ENCODE measurements around the gene CFAP299. TPM values are rescaled to one million over a fixed set of nuclear protein-coding genes. Genes with fewer than 3 reads are reported as not detected.

CFAP299 gene
- total and polyA plus RNA-seq, 2 donors (not counting 3 experiments of a cell fraction or from before 2014, with no cell fraction given): not detected

DNA sequence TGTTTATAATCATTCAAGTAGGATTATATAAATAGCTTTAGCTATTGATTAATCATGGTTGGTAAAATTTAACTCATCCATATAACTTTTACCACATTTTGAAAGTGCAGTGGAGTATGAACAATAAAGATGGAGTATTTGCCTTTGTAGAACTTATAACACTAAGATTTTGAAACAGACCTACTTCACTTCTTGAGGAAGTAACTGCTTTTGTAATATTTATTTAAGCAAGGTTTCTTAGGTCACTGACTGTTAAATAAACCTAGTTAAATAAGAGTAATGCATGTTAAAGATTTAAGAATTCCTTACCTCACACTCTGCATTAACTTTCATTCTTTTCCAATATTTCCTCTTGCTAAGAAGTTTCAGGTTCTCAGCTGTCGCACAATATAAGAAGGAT lies 242.5 kb downstream of the CFAP299 start:
- no peak overlapping the region for H3K4me3 ChIP-seq (replicated peaks in 1 of 3; ENCODE audit: insufficient read depth in 1 of 3, low read depth in 1 of 3, low read length in 3 of 3)
- no peak overlapping the region for H3K9ac ChIP-seq (replicated peaks; ENCODE audit: extremely low read depth, insufficient read depth, low read length)
- no peaks in the 10 kb centered on the region for H3K4me1 ChIP-seq (ENCODE audit: control insufficient read depth, extremely low read depth, insufficient read depth, low read length)
- POLR2A ChIA-PET: no interaction called here
- no TSS peak for BruUV-seq (replicated peaks)
- H3K9me3 ChIP-seq (replicated peaks; ENCODE audit: control insufficient read depth, insufficient read depth, low read length): no peaks in the 10 kb centered on the region
- no peaks in the 10 kb centered on the region for H3K27me3 ChIP-seq (ENCODE audit: control insufficient read depth in 2 of 2, insufficient read depth in 2 of 2, low read length in 2 of 2)
- FAIRE-seq (no peak), DNase-seq (ENCODE audit: low read depth, low spot score) (no peak)
- no peaks in the 10 kb centered on the region for H4K20me1 ChIP-seq (replicated peaks; ENCODE audit: control insufficient read depth, extremely low read depth, insufficient read depth, low read length)
- no peaks in the 10 kb centered on the region for H3K79me2 ChIP-seq (ENCODE audit: control insufficient read depth, insufficient read depth, low read length)
- intact Hi-C loops (cut with micrococcal nuclease): no loop called here
- TF ChIP-seq JUN (IDR thresholded peaks at IDR 0.05; ENCODE audit: borderline replicate concordance, insufficient read depth, insufficient read length, low read depth): no peak
- no peak for TF ChIP-seq FOS (IDR thresholded peaks at IDR 0.05; ENCODE audit: borderline replicate concordance, insufficient read depth, low read length)
- TF ChIP-seq GATA2 (IDR thresholded peaks at IDR 0.05; ENCODE audit: insufficient read depth, insufficient read length, low read depth, low read length): no peak
- TF ChIP-seq POLR2AphosphoS5 (IDR thresholded peaks at IDR 0.05; ENCODE audit: insufficient read depth, low read depth, low read length): no peak
- TF ChIP-seq, protein P1, sequence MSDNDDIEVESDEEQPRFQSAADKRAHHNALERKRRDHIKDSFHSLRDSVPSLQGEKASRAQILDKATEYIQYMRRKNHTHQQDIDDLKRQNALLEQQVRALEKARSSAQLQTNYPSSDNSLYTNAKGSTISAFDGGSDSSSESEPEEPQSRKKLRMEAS (IDR thresholded peaks at IDR 0.05; ENCODE audit: insufficient read depth, insufficient read length): no peak
- no peak for TF ChIP-seq POLR2A (IDR thresholded peaks at IDR 0.05; ENCODE audit: low read depth, low read length)
- TF ChIP-seq MYC (IDR thresholded peaks at IDR 0.05; ENCODE audit: low read depth, low read length): no peak
- TF ChIP-seq EZH2 (IDR thresholded peaks at IDR 0.05; ENCODE audit: borderline replicate concordance, low read depth, low read length, severe bottlenecking): no peak
- TF ChIP-seq, protein P2, sequence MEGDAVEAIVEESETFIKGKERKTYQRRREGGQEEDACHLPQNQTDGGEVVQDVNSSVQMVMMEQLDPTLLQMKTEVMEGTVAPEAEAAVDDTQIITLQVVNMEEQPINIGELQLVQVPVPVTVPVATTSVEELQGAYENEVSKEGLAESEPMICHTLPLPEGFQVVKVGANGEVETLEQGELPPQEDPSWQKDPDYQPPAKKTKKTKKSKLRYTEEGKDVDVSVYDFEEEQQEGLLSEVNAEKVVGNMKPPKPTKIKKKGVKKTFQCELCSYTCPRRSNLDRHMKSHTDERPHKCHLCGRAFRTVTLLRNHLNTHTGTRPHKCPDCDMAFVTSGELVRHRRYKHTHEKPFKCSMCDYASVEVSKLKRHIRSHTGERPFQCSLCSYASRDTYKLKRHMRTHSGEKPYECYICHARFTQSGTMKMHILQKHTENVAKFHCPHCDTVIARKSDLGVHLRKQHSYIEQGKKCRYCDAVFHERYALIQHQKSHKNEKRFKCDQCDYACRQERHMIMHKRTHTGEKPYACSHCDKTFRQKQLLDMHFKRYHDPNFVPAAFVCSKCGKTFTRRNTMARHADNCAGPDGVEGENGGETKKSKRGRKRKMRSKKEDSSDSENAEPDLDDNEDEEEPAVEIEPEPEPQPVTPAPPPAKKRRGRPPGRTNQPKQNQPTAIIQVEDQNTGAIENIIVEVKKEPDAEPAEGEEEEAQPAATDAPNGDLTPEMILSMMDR (IDR thresholded peaks at IDR 0.05; ENCODE audit: extremely low read depth in 1 of 2, insufficient read depth in 1 of 2, low read depth in 1 of 2, low read length in 2 of 2): no peak
- H2AFZ ChIP-seq (ENCODE audit: low read depth, low read length): no peak overlapping the region
- dilution Hi-C loops (cut with MboI; ENCODE audit: extremely low pct_ligation_motif_present, low sequenced_read_pairs): no loop called here
- no peaks in the 10 kb centered on the region for H3K36me3 ChIP-seq (ENCODE audit: control insufficient read depth in 2 of 2, extremely low read depth in 1 of 2, insufficient read depth in 2 of 2, low read length in 2 of 2)
- H3K9me1 ChIP-seq (replicated peaks; ENCODE audit: control insufficient read depth, extremely low read depth, insufficient read depth, low read length): no peaks in the 10 kb centered on the region
- no peak overlapping the region for H3K27ac ChIP-seq (ENCODE audit: insufficient read depth, low read depth, low read length)
- CTCF ChIA-PET: no interaction called here
- H3K4me2 ChIP-seq (ENCODE audit: insufficient read depth, low read length): no peak overlapping the region

Data from endothelial cell of umbilical vein (primary cell).